OCI-LY3 (cell line): ENCODE data around the gene TOR4A.

Experiments used
- H2AFZ ChIP-seq: fragments of 200-600, 300-600 bp; shearing (Covaris generic); 2 replicates; pipeline ENCODE4 v1.6.0; 2014; ENCODE audit warnings: antibody characterized with exemption, low read depth, low read length
- H3K27ac ChIP-seq: fragments of 200-600, 300-600 bp; sonication (generic); 2 replicates; pipeline ENCODE4 v1.5.1; 2014; ENCODE audit warnings: mild to moderate bottlenecking, low read length, moderate library complexity, mixed read lengths
- H3K27me3 ChIP-seq: fragments of 200-600, 300-600 bp; sonication (generic); 2 replicates; pipeline ENCODE4 v1.6.1; 2014; ENCODE audit warnings: low read depth, low read length, mixed read lengths
- H3K36me3 ChIP-seq: fragments of 200-600, 300-600 bp; sonication (generic); replicated peaks from 2 replicates; pipeline ENCODE3; 2014; ENCODE audit warnings: low read depth, low read length, mixed read lengths
- H3K4me1 ChIP-seq: fragments of 300-600, 200-600 bp; sonication (generic); 2 replicates; pipeline ENCODE4 v1.6.1; 2014; ENCODE audit warnings: low read length, mixed read lengths
- H3K4me2 ChIP-seq: fragments of 200-600, 300-600 bp; sonication (generic); 2 replicates; pipeline ENCODE4 v1.6.1; 2014; ENCODE audit warnings: low read length, mixed read lengths
- H3K4me3 ChIP-seq: fragments of 300-600, 200-600 bp; sonication (generic); 2 replicates; pipeline ENCODE4 v1.5.1; 2014; ENCODE audit warnings: antibody characterized with exemption, mild to moderate bottlenecking, low read length, moderate library complexity
- H3K79me2 ChIP-seq: fragments of 300-600, 200-600 bp; shearing (Covaris generic); 2 replicates; pipeline ENCODE4 v1.6.1; 2014; ENCODE audit warnings: mild to moderate bottlenecking, low read length, mixed read lengths
- H3K9ac ChIP-seq: fragments of 300-600, 200-600 bp; shearing (Covaris generic); 2 replicates; pipeline ENCODE4 v1.6.0; 2014; ENCODE audit warnings: mild to moderate bottlenecking, low read length, moderate library complexity
- H3K9me3 ChIP-seq: fragments of 200-600, 300-600 bp; shearing (Covaris generic); 2 replicates; pipeline ENCODE4 v1.6.1; 2014; ENCODE audit warnings: low read length, mixed read lengths; ENCODE audit not compliant: insufficient read depth
- H4K20me1 ChIP-seq: fragments of 200-600, 300-600 bp; sonication (generic); 2 replicates; pipeline ENCODE4 v1.6.1; 2016; ENCODE audit warnings: low read length, mixed read lengths; ENCODE audit not compliant: insufficient read depth
- EZH2phosphoT487 ChIP-seq: fragments of 200-600 bp; shearing (Covaris generic); IDR thresholded peaks from 2 replicates; pipeline ENCODE4 v1.6.1; 2018; ENCODE audit warnings: antibody characterized with exemption, mixed run types, low read depth
- TF ChIP-seq, protein P1 (sequence below): fragments of 200-600, 300-600 bp; sonication (generic); IDR thresholded peaks from 2 replicates; pipeline ENCODE4 v1.5.1; 2014; ENCODE audit warnings: antibody characterized with exemption, low read length, low read depth

Gene TOR4A

DNA sequence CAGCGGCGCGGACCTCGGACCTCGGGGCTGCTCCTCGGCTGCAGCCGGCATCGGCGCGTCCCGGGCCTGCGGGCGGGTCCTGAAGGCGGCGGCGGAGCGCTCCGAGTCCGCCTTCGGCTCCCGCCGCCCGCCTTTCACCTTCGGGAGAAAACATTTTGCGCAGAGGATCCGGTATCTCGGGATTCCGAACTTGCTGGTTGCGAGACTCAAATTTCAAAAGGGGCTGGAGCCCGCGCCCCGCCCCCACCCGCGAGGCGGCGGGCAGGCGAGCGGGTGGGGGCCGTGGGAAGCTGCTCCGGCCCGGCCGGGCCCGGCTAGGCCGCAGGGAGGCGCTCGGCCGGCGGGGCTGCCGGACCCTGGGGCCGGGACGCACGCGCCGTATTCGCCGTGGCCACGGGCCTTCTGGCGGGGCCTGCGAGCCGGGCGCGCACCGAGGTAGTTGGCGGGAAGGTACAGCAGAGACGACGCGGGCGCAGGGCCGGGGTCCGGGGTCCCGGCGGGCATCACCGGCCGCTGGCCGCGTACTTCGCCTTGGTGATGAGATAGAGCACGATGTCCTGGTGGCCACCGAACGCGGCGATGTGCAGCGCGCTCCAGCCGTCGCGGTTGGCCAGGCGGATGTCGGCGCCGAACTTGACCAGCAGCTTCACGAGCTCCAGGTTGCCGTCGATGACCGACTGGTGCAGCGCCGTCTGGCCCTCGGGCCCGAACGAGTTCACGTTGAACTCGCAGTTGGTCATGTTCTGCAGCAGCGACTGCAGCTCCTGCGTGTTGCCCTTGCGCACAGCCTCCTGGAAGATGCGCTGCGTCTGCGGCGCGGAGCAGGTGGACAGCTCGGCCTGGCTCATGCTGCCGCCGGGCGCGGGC, 23.8 kb downstream of the TOR4A start:
- Histone ChIP-seq H3K27ac (no peak overlapping the region), H3K79me2 (no peaks in the 10 kb centered on the region), H3K36me3 (no peaks in the 10 kb centered on the region), H3K27me3 (no peaks in the 10 kb centered on the region), H4K20me1 (no peaks in the 10 kb centered on the region), H3K4me3 (no peak overlapping the region), H2AFZ (no peak overlapping the region), H3K4me1 (peaks cover 33% of the 10 kb centered on the region), H3K9me3 (no peaks in the 10 kb centered on the region), H3K9ac (no peak overlapping the region), H3K4me2 (no peak overlapping the region)
- TF ChIP-seq, protein P1, sequence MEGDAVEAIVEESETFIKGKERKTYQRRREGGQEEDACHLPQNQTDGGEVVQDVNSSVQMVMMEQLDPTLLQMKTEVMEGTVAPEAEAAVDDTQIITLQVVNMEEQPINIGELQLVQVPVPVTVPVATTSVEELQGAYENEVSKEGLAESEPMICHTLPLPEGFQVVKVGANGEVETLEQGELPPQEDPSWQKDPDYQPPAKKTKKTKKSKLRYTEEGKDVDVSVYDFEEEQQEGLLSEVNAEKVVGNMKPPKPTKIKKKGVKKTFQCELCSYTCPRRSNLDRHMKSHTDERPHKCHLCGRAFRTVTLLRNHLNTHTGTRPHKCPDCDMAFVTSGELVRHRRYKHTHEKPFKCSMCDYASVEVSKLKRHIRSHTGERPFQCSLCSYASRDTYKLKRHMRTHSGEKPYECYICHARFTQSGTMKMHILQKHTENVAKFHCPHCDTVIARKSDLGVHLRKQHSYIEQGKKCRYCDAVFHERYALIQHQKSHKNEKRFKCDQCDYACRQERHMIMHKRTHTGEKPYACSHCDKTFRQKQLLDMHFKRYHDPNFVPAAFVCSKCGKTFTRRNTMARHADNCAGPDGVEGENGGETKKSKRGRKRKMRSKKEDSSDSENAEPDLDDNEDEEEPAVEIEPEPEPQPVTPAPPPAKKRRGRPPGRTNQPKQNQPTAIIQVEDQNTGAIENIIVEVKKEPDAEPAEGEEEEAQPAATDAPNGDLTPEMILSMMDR: no peak
- no peak for TF ChIP-seq EZH2phosphoT487

DNA sequence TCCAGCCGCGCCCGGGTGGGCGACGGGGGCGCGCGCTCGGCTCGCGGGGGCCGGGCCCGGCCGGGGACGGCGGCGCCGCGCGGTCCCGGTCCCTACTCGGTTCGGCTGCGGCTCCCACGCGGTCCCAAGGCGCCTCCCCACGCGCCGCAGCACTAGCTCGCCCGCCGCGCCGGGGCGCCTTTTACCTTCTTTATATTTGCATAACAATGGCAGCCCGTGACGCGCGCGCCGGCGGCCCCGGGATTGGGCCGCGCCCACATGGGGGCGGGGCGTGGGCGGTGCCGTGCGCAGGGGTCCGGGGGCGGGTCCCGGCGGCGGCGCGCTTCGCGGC, 24.6 kb downstream of the TOR4A start, which contains the start of gene NRARP:
TSS of gene NRARP (minus strand) at position 154 of the 331 bp plus-strand sequence. CDS start 343 bp downstream, outside the sequence.
- peaks cover 30% of the 10 kb centered on the region for H3K4me1 ChIP-seq
- H3K27ac ChIP-seq: no peak within 1 kb of the TSS
- TF ChIP-seq, protein P1: no peak

DNA sequence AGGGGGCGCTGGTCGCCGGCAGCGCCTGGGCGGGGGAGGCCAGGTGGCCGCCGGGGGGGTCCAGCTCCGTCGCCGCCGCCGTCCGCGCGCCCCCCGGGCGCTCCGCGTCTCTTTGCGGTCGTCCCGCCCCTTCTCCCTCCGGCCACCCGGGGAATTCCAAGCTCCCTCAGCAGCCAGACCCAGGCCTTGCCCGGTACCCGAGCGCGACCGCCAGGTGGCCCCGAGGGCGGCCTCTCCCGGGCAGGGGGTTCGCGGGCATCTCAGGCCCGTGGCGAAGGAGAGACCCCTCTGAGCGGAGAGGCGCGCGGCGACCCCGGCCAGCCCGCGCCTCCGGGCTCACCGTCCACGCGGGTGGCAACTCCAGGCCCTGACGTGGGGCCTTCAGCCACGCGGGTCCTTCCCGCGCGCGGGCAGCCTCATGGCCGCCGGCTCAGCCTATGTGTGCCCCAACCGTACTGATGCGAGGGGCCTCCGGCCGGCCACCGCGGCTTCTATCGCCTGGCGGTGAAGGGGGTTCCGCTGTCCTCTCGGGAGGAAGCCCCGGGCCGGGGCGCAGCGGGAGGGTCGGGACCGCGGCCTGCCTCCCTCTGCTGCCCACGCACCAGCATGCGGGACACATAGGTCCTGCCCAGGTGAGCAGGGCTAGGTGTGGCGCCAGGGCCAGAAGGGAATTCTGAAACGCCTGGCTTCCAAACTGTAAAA, 25.1 kb downstream of the TOR4A start:
- Histone ChIP-seq H3K9ac (no peak overlapping the region), H2AFZ (no peak overlapping the region), H3K4me2 (no peak overlapping the region), H3K27ac (no peak overlapping the region), H3K27me3 (no peaks in the 10 kb centered on the region), H3K4me3 (no peak overlapping the region), H4K20me1 (no peaks in the 10 kb centered on the region), H3K36me3 (no peaks in the 10 kb centered on the region), H3K79me2 (no peaks in the 10 kb centered on the region), H3K4me1 (peaks cover 25% of the 10 kb centered on the region), H3K9me3 (no peaks in the 10 kb centered on the region)
- TF ChIP-seq, protein P1: no peak
- TF ChIP-seq EZH2phosphoT487: no peak

More for the DNA sequence above, 24.6 kb downstream of the TOR4A start, which contains the start of gene NRARP:
- Histone ChIP-seq H2AFZ (no peak within 1 kb of the TSS), H3K4me2 (no peak within 1 kb of the TSS), H3K36me3 (no peaks in the 10 kb centered on the region), H3K9me3 (no peaks in the 10 kb centered on the region), H3K9ac (no peak within 1 kb of the TSS), H4K20me1 (no peaks in the 10 kb centered on the region), H3K4me3 (no peak within 1 kb of the TSS), H3K27me3 (no peaks in the 10 kb centered on the region), H3K79me2 (no peaks in the 10 kb centered on the region)

DNA sequence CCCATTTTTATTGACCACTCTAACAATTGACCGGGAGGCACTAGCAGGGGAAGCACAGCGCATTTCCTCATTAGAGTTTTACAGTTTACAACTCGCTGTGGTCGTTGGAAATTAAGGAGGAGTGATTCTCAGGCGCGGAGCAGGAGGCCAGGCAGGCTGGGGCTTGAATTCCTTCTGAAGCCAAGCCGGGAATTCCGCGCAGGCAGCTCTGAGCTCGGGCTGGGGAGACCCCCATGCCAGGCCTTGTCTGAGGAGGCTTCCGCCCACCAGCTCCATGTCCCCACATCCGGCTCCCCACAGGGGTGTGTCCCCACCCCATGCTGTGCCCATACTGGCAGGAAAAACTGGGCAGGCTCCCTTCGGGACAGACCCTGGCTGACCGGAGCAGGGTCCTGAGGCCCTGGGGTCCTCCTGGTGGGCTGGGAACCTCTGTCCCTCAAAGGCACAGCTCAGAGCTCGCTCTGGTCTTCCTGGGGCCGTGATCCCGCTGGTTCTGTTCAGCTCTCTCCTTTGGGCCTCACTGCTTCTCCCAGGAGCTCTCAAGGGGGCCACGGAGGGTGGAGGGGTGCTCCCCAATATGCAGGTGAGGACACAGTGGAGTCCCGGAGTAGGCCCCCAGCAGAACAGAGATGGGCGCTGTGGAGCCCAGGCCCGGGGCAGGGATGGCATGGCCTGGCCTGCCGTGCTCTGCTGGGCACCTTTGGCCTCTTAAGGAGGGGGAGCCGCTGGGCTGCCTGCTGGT, 25.8 kb downstream of the TOR4A start:
- no peaks in the 10 kb centered on the region for H3K79me2 ChIP-seq
- no peaks in the 10 kb centered on the region for H3K27me3 ChIP-seq
- TF ChIP-seq, protein P1: no peak
- no peak for TF ChIP-seq EZH2phosphoT487
- no peak overlapping the region for H2AFZ ChIP-seq
- H3K4me3 ChIP-seq: no peak overlapping the region
- no peak overlapping the region for H3K27ac ChIP-seq
- no peak overlapping the region for H3K9ac ChIP-seq
- no peaks in the 10 kb centered on the region for H4K20me1 ChIP-seq
- no peaks in the 10 kb centered on the region for H3K36me3 ChIP-seq
- H3K9me3 ChIP-seq: no peaks in the 10 kb centered on the region
- H3K4me1 ChIP-seq: peaks cover 19% of the 10 kb centered on the region
- no peak overlapping the region for H3K4me2 ChIP-seq
